Measurements from ENCODE around the gene YPEL1.

DNA sequence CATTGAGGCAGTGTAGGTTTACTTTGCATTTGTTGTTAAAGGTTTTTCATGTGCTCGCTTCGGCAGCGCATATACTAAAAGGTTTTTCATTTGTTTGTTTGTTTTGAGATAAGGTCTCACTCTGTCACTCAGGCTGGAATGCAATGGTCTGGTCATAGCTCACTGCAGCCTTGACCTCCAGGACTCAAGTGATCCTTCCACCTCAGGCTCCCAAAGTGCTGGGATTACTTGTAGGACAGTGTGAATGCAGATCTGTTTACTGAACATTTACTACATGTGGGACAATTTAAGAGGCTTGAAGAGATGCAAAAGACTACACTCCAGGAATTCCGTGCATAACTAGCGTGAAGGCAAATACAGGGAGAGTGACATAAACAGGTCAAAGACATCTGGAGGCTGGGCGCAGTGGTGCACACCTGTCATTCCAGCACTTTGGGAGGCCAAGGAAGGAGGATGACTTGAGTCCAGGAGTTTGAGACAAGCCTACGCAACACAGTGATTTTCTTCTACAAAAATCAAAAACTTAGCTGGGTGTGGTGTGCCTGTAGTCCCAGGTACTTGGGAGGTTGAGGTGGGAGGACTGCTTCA, 34.1 kb downstream of the YPEL1 start:
- TF ChIP-seq ZNF792 (CRISPR knock-in tag; IDR thresholded peaks at IDR 0.05) = no peak
- peak; percentile 18; the same call in 1 of the 2 replicates for TF ChIP-seq TBX2 (CRISPR knock-in tag; IDR thresholded peaks at IDR 0.05; ENCODE audit: borderline replicate concordance)

Measured in HepG2 (cell line).